ENCODE data around the gene CYB561.

The CYB561 gene

GRCh38 chr17:63439687-63440086 is 6.4 kb downstream of the CYB561 start:
- no peak overlapping the region for H3K4me3 ChIP-seq (ENCODE audit: low read depth, low read length)
- no peak for DNase-seq (ENCODE audit: low read depth)
- no peak for TF ChIP-seq CTCF (IDR thresholded peaks at IDR 0.05; ENCODE audit: insufficient read depth, low read depth, low read length, missing control alignments)

GRCh38 chr17:63438092-63439051 is 7.7 kb downstream of the CYB561 start:
- no peak for DNase-seq (ENCODE audit: low read depth)
- TF ChIP-seq CTCF (IDR thresholded peaks at IDR 0.05; ENCODE audit: insufficient read depth, low read depth, low read length, missing control alignments) = no peak
- H3K4me3 ChIP-seq (ENCODE audit: low read depth, low read length) = no peak overlapping the region

DNA sequence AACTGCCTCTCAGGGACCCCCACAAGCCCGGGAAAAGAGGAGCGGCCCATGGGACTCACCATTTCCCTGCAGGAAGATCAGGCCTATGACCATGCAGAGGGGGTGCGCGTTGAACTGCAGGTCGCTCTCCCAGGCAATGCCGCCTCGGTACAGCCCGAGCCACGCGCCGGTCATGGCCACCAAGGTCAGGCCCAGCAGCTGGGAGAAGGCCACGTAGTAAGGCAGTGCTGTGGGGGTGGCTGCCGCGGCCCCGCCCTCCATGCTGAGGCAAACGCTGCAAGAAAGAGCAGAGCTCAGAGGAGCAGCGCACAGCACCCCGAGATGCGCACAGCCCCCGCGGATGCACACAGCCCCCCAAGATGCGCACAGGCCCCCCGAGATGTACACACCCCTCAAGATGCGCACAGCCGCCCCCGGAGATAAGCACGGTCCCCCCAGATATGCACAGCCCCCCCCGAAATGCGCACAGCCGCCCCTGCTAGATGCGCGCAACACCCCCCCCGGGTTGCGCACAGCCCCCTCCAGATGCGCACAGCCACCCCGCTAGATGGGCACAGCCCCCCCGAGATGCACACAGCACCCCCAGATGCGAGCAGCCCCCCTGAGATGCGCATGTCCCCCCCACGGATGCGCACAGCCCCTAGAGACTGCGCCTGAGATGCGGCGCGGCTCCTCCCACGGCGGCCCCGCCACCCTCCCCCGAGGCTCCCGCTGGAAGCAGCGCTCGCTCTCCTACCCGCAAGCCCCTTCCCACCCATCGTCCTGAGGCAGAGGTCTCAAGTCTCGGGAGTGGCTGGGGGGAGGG is 8.6 kb downstream of the CYB561 start:
- TF ChIP-seq CTCF (IDR thresholded peaks at IDR 0.05; ENCODE audit: insufficient read depth, low read depth, low read length, missing control alignments) = no peak
- DNase-seq (ENCODE audit: low read depth) = no peak
- H3K4me3 ChIP-seq (ENCODE audit: low read depth, low read length) = no peak overlapping the region

DNA sequence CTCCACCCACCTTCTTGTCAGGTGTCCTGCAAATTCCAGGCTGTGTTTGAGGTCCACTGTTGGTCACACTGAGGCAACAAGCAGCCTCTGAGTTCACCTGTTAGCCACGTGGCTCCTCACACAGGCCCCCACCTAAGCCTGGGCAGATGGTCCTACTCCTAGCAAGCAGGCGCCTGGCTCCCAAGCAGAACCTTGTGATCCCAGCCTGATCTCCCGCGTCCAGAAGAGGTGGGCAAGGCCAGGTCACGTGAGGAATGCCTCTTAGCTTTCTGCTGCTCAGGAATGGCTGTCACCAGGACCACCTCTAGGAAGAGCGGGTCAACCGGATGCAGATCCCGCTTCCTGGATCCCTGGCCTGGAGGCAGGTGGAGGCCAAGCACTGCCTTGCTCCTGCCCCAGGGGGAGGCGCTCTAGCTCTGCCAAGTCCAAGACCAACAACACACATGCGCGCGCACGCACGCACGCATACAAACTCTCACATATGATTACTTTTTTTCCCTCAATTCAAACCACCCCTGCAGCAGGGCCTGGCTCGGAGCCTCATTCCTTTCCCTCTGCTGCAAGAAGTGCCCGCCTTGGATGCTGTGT is 9.5 kb downstream of the CYB561 start:
- no peak for TF ChIP-seq CTCF (IDR thresholded peaks at IDR 0.05; ENCODE audit: insufficient read depth, low read depth, low read length, missing control alignments)
- no peak for DNase-seq (ENCODE audit: low read depth)
- no peak overlapping the region for H3K4me3 ChIP-seq (ENCODE audit: low read depth, low read length)

DNA sequence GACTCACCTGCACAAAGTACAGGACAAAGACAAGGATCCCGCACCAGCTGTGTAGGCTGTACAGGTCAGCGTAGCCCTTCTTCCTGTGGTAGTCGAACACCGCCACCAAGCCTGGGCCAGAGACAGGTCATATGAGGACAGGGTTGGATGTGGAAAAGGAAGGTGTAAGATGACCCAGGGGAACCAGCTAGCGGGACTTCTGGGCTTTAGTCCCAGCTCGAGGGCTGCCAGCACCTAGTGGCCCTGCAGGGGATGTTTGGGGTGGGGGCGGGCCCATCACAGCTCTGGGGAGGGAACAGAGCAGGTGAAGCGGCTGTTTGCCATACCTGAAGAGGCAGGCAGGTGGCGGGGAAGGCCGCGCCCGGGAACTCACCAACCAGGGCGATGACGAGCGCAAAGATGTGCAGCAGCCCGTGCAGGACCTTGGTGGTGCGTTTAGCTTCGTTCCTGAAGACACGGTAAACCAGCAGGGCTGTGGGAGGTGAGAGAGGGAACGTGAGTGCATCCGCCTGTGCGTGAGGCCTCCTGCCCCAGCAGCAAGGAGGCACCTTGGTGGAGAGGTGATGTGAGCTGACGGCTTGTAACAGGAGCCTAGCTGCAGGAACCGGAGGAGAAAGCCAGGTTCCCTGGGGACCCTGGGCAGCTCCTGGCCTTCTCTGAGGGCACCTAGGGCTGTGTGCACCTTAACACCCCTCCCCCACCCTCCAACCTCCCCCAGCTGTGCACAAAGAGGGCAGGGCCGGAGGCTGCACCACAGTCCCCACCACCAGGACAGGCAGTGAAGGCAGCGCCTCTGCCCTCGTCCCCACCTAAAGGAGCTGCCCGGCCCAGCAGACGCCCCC is 10.2 kb downstream of the CYB561 start:
- peak; percentile 39 for DNase-seq (ENCODE audit: low read depth)

More for the DNA sequence above, 10.2 kb downstream of the CYB561 start:
- TF ChIP-seq CTCF (IDR thresholded peaks at IDR 0.05; ENCODE audit: insufficient read depth, low read depth, low read length, missing control alignments) = peak; percentile 17
- H3K4me3 ChIP-seq (ENCODE audit: low read depth, low read length) = no peak overlapping the region
